HG02763 (cell line): ENCODE measurements around the gene BANF2.

Experiments
- ATAC-seq: cut with Tn5 transposase; IDR thresholded peaks from one replicate; pipeline ENCODE4 v1.9.1; 2021; ENCODE audit warnings: mild to moderate bottlenecking, moderate library complexity; ENCODE audit not compliant: unreplicated experiment

Gene BANF2

DNA sequence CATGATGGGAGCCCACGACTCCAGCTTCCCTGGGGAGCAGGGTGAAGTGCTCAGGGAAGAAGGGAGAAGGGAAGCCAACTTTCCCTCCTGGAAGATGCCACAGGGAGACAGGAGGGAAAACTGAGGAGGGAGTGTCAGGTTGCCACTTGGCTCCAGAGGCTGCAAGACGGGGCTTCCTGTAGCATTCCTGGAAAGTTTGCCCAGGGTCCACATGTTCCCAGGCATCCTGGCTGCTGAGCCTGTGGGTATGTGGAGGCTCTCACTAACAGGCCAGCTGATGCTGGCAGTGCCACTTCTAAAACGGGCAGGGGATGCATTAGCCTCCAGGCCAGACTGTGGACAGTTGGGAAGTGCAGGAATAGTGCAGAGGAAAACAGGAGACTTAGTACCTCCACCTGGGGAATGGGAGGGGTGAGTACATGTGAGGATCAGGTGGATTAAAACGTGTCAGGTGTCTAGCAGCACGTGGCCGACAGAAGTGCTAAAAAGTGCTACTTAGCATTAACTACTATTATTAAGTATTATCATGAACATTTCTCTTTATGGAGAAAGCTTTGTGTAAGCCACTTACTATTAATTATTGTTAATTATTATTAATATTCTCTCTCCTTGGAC lies 33.2 kb downstream of the BANF2 start:
- ATAC-seq = no peak

DNA sequence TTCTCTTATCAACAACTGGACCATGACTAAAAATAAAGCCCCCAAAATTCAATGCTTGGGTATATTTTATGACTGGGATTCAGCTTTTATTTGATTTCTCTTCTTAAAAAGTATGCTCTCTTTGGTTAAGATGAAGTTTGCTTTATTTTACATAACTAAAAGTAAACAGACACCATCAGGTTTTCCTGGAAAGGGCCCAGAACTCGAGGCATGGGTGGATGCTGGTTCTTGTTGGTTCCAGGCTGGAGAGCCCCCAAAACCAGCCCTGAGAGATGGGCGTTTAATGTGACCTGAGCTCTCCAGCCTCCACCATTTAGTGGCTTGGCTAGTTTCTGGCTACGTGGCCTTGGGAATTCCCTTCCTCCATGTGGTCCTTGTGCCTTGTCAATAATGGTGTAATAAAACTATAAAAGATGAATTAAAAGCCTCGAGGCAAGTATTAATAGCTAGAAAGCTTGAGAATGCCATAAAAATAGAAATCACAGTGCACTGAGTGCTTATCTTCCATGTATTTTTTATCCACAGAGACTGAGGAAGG lies 34.1 kb downstream of the BANF2 start:
- ATAC-seq = no peak

DNA sequence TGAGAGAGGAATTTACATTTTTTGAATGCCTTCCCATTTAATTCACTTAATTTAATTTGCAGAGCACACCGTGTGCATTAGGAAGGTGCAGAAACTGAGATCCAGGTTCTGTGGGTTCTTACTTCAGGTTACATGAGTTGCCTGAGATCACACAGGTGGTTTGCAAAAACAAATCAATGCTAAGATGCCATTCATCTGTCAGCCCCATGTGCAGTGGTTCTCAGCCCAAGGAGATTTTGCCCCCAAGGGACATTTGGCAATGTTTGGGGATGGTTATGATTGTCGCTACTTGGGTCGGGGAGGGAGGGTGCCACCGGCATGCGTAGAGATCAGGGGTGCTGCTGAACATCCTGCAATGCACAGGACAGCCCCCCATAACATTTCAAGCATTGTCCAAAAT lies 34.6 kb downstream of the BANF2 start:
- ATAC-seq = no peak

DNA sequence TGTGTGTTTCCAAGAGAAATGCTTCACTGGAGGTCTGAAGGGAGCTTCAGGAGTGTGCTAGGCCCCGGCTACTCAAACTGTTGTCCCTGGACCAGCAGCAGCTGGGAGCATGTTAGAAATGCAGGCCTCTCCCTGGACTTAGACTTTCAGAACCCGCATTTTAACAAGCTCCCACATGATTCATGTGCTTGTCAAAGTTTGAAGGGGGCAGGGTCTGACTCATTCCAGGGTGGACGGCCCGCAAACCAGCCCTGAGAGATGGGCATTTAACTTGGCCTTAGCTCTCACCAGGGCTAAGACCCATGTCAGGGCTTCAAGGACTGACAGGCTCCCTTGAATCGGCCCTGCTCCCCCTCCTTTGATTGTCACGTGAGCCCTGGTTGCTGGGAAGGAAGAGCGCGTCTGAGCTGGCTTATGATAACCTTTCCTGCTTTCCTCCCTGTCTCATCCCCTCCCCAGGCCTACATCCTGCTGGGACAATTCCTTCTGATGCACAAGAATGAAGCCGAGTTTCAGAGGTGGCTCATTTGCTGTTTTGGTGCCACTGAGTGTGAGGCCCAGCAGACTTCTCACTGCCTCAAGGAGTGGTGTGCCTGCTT lies 35.5 kb downstream of the BANF2 start:
- no peak for ATAC-seq

DNA sequence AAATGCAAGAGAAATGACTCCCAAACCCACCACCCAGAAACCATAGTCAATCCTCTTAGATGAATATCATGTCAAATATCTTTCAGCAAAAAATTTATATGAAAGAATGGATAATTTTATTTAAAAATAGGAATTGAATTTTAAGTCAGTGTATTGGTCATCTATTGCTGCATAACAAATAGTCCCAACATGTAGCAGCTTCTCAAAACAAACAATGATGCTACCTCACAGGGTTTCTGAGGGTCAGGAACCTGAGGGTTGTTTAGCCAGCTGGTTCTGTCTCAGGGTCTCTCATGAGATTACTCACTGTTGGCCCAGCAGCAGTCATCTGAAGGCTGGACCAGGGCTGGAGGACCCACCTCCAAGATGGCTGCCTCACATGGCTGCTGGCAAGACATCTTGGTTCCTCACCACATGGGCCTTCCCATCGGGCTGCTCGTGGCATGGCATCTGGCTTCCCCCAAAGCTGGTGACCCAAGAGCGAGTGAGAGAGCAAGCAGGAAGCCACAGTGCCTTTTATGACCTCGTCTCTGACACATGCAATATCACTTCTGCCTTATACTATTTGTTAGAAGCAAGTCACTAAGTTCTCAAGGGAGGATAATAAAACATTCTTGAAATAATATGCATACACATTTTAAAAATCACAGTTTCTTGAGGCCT lies 36.3 kb downstream of the BANF2 start:
- ATAC-seq = no peak

DNA sequence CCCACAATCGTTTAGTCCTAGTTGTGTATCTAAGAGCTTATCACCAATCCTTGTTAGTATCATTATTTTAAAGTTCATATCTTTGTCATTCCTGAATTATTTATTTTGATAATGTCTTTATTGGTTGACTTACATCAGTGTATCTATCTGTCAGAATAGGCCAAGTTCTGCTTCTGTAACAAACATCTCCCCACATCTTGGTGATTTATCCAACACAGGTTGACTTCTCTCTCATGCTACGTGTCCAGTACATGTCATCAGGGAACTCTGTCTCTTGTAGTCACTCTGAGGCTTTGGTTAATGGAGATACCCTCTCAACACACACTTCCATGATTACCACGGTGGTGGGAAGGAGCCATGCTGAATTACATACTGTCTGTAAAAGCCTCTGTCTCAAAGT lies 38.4 kb downstream of the BANF2 start:
- ATAC-seq = no peak

DNA sequence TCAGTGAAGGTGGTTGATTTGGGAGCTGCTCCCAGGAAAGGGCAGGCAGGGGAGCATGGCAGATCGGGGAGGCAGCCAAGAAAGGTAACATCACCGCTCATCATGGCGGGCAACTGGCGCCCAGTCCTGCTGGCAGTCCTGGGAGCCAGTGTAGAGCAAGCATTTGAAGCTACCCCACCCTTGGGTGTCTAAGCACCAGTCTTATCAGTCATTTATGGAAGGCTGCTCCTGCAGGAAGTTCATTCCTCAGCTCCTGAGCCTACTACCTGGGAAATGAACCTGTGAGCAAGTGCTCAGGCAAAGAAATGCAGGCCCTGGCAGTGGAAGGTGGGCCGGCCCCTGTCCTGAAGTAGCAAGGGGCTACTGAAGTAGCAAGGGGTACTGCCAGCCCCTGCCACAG lies 41.5 kb downstream of the BANF2 start:
- no peak for ATAC-seq

DNA sequence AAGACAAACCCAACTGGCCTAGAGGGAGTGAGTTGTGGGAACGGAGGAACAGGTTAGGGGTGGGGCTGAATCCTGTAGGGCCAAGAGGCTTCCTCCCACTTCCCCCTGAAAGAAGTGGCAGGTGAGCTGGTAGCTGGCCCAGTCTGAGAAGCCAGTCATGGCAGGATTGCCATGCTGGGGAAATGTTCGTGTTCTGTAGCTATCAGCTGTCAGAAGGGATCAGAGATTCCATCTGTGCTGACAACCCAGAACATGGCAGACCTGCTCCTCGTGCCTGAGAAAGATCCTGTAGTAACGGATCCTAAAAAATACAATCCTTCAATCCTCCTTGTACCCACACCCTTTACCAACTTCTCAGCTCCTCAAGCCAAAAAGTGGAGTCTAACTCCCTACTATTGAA lies 43.0 kb downstream of the BANF2 start:
- no peak for ATAC-seq

DNA sequence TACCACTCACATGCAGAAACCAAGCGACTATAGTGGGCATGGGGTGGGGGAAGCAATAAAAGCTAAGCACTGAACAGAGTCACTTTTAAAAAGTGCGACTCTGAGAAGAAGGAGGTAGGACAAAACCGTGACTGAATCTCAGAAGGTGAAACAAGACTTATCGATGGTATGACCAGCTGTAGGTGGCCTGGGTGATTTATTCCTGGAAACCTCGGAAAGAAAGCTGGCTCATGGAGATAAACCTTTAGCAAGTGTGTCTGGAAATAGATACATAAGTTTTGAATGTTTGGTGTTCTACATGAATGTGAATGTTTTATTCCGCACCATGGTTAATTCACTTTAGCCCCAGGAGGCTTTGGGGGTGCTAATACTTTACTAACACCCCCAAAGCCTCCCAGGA lies 43.9 kb downstream of the BANF2 start:
- ATAC-seq = no peak

DNA sequence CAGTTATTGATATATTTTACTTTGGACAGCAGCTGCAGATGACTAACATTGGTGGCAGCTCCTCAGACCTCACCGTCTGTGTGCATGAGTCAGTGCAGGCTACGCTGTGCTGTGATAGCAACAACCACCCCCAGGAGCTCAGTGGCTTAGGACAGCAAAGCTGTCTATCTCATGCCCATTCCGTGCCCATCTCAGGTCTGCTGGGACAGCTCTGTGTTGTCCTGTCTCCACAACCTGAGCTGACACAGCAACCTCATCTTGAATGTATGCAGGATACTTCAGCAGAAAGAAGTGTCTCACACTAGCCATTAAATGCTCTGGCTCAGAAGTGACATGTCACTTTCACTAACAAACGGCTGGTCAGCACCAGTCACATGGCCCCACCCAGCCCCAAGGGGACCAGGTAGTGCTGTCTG lies 47.7 kb downstream of the BANF2 start:
- no peak for ATAC-seq

DNA sequence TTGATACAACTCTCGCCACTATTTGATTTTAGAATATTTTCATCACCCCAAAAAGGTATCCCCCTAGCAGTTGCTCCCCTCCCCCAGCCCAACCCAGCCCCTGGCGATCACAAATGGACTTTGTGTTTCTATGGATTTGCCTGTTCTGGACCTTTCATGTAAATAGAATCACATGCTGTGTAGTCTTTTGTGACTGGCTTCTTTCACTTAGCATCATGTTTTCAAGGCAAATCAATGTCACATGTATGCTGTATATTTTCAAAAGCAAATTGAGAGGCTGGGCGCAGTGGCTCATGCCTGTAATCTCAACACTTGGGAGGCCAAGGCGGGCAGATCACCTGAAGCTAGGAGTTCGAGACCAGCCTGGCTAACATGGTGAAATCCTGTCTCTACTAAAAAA lies 48.5 kb downstream of the BANF2 start:
- no peak for ATAC-seq

DNA sequence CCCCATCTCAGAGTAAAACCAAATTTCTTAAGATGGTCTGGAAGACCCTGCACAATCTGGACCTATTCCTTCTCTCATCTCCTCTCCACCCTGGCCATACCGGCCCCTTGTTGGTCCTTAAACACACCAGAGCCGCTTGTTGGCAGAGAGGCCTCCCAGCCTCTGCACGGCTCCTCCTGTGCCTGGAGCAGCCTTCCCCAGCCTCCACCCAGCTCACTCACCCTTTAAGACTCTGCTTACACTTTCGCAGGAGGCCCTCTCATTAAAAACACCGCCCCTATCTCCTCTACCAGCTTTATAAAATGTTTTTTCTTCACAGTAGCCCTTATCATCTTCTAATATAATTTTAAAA lies 49.8 kb downstream of the BANF2 start:
- ATAC-seq = no peak

DNA sequence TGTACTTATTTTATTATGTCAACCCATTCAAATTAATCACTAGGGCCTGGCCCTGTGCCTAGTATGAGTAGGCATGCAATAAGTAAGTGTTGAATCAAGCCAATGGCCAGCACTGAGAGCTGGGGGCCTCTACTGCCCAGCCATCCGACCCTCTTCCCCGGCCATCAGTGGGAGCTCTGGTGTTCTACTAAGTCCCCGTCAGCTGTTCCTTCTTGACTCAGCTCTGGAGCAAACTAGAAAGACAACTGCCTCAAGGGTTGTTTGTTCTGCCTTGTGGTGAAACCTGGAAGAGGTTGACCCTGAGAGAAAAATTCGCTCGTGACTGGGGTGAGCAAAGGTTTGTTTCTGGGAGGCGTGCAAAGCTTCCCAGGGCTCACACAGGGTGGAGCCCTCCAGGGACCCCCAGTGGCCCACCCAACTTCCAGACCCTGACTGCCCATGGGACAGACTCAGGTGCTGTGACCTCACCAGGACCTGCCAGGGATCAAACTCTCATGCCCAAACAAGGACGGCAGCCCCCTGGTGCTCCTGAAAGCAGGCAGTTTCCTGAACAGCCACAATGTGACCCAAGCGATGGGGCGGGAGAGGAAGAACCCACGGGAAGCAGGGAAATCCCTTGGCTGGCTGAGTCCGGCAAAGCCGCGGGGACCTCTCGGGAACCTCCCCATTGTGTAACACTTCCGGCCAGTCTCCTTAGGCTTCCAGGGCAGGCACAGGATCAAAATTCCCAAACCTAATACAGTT lies 50.4 kb downstream of the BANF2 start:
- no peak for ATAC-seq

DNA sequence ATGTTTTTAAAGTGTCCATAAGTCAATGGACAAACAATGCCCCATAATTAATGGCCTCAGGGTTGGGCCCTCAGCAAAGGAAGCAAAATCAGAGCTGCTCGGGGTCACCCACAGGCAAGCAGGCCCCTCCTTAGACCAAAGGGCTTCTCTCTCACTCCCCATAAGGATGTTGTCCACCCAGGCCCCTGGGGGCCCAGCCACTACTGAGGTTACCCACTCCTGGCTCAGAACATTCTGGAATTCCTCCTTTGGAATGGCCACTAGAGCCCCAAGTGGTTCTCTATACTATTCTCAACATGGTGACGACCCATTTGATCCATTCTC lies 50.9 kb downstream of the BANF2 start:
- ATAC-seq = no peak

DNA sequence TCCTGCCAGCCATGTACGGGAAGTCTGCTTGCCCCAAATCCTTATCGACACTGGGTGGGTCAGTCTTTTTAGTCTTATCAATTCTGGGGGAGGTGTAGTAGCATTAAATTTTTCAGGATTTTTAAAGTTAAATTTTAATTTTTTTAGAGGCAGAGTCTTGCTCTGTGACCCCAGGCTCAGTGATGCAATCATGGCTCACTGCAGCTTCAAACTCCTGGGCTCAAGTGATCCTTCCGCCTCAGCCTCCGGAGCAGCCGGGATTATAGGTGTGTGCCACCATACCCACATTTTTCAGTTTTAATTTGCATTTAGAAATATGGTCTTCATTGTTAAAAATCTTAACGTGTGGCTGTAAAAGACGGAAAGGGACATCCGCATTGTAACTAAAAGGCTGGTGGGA lies 51.9 kb downstream of the BANF2 start:
- ATAC-seq = no peak

DNA sequence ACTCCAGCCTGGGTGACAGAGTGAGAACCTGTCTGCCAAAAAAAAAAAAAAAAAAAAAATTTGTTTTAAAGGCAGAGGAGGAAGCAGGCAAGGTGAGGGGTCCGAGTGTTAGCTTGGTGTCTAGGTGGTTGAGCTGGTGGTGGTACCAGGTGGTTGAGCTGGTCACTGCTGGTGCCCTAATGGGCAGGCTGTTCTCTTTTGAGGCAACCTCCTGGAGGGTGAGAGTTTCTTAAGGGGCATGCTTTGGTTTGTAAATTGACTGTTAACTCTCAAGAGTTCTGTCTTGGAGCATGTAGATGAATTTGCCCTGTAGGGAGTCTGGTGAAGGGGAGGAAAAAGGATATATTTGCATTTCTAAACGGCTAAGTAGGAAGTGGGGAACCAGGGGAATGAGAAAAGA lies 52.7 kb downstream of the BANF2 start:
- no peak for ATAC-seq

DNA sequence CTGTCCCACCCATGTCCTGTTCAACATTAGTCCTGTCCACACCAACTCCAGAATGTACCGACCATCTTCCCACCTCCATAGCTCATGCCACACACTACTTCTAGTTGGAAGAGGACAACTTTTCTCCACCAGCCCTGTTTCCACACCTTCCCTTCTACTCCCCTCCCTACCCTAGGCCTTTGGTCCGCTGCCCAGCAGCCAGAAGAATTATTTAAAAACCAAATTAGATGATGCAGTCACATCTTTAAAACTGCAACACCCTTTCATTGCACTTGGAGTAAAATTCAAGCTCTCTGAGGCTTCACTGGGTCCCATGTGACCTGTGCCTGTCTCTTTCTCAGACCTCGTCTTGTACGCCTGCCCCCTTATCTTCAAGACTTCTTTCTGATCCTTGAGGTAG lies 53.8 kb downstream of the BANF2 start:
- ATAC-seq = no peak

DNA sequence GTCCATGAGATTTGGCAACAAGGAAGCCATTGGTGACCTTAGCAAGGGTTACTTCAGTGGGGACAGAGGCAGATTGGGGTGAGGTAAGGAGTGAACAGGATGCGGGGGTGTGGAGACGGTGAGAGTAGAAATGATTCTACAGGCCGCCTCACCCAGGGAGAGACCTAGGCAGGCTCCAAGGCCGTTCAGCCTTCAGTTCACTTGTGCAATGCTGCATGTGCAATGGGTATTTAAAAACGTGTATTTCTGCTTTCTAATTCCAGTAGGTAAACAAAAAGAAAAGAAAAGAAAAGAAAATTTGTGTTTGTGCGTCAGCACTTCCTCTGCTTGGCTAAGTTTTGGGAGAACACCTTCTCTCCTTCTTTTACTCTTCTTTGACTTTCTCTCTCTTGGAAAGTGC lies 56.8 kb downstream of the BANF2 start:
- ATAC-seq = no peak

DNA sequence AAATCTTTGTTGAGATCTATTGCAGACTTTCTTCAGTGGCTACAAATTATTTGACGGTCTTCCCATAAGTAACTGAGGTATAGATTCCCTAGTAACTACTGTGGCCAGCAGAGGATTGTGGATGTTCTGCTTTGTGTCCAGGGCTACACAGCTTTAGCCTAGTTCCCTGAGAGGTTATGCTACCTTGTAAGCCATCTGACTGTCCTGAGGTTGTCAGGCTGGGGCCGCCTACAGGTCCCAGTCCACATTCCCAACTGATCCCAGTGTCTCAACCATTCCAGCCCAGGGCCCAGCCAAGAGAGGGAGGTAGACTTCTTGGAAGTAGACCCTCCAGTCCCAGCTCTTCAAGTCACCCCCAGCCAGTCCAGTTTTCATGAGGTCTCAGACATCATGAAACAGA lies 57.7 kb downstream of the BANF2 start:
- ATAC-seq = no peak

DNA sequence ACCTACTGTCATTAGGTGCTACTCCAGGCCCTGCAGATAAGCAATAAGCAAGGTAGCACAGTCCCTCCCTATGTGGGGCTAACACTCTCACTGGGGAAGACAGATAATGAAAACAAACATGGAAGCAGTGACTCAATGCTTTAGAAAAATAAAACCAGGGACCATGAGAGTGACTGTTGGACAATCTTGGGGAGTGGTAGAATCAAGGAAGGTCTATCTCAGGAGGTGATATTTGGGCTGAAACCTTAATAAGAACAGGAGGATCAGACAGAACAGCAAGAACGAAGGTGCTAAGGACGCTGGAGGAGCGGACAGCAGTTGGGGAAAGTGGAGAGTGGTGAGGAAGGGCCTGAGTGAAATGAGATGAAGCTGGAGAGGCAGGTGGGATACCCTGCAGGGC lies 58.2 kb downstream of the BANF2 start:
- no peak for ATAC-seq

DNA sequence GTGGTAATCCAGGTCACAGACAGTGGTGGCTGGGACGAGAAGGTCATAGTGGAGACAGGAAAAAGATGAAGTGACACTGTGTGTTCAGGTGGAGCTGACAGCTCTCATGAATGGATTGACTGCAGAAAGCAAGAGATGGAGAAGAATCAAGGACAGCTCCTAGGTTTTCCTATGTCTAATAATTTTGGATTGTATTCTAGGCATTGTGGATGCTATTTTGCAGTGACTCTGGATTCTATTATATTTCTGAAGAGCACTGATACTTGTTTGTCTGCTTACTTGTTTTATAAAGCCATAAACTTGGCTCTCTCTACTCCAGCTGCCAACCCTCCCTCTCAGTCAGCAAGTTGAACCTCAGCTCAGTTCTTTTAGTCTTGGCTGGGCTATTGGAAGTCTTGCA lies 58.7 kb downstream of the BANF2 start:
- no peak for ATAC-seq

DNA sequence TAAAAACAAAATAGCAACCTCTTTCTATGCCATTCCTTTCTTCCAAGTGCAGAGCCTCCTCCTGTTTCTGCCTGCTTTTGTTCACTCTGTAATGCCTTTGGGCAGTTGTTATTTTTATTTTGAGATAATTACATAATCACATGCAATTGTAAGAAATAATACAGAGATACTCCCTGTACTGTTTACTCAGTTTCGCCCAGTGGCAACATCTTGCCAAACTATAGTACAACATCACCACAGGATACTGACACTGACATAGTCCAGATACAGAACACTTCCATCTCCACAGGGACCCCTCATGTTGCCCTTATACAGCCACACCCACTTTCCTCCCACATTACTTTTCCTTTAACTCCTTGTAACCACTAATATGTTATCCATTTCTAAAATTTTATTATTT lies 59.7 kb downstream of the BANF2 start:
- ATAC-seq = no peak
